Glutamatergic neuron (in vitro differentiated cells): ENCODE measurements around the gene ZNF181. TPM values are rescaled to one million over a fixed set of nuclear protein-coding genes. Genes with fewer than 3 reads are reported as not detected.
A peak's percentile ranks its signal among the peaks of the same experiment; 100 is the strongest.

ENCODE experiments used
- DNase-seq: peaks from one replicate; pipeline ENCODE4 v3.0.0; 2022
- H3K27ac Mint-ChIP-seq: one replicate; pipeline ENCODE4 v1.8.0; 2020; ENCODE audit warnings: mild to moderate bottlenecking, mixed read lengths, inconsistent platforms; ENCODE audit not compliant: unreplicated experiment
- H3K27me3 Mint-ChIP-seq: one replicate; pipeline ENCODE4 v1.8.0; 2020; ENCODE audit warnings: mild to moderate bottlenecking, moderate library complexity, mixed read lengths, inconsistent platforms; ENCODE audit not compliant: unreplicated experiment
- H3K36me3 Mint-ChIP-seq: one replicate; pipeline ENCODE4 v1.8.0; 2020; ENCODE audit warnings: mild to moderate bottlenecking, mixed read lengths, inconsistent platforms; ENCODE audit not compliant: unreplicated experiment
- H3K4me1 Mint-ChIP-seq: one replicate; pipeline ENCODE4 v1.8.0; 2020; ENCODE audit warnings: mild to moderate bottlenecking, low read depth, mixed read lengths, inconsistent platforms; ENCODE audit not compliant: unreplicated experiment
- H3K4me3 Mint-ChIP-seq: one replicate; pipeline ENCODE4 v1.8.0; 2020; ENCODE audit warnings: mild to moderate bottlenecking, mixed read lengths, inconsistent platforms; ENCODE audit not compliant: unreplicated experiment
- H3K9me3 Mint-ChIP-seq: one replicate; pipeline ENCODE4 v1.8.0; 2020; ENCODE audit warnings: mild to moderate bottlenecking, moderate library complexity, mixed read lengths, inconsistent platforms; ENCODE audit not compliant: unreplicated experiment
- CTCF ChIP-seq: fragments of 200-600 bp; sonication (generic); IDR thresholded peaks from one replicate; pipeline ENCODE4 v1.5.0; 2021; ENCODE audit not compliant: partially characterized antibody, unreplicated experiment
- total RNA-seq: library from RNA; stranded (reverse); fragmentation: NEBNext Ultra II Directional; extraction: Animal tissue kit (Norgen Biotek cat#: 25700); gene quantifications from one replicate; pipeline ENCODE4 v1.2.1, GENCODE V29; 2021; ENCODE audit not compliant: unreplicated experiment

The ZNF181 gene
- total RNA-seq, 1 donor from 2014 or later: 11.4 TPM

GRCh38 chr19:34713262-34713637, 20.8 kb upstream of the ZNF181 start:
- no peak for TF ChIP-seq CTCF
- peaks cover 15% of the 10 kb centered on the region for H3K9me3 Mint-ChIP-seq
- H3K36me3 Mint-ChIP-seq: peaks cover 6% of the 10 kb centered on the region
- DNase-seq: no peak
- no peaks in the 10 kb centered on the region for H3K27me3 Mint-ChIP-seq
- no peaks in the 10 kb centered on the region for H3K4me1 Mint-ChIP-seq
- no peak overlapping the region for H3K4me3 Mint-ChIP-seq
- H3K27ac Mint-ChIP-seq: no peak overlapping the region

- H3K4me3 Mint-ChIP-seq: no peak overlapping the region
- no peak for DNase-seq
- H3K4me1 Mint-ChIP-seq: no peaks in the 10 kb centered on the region
- TF ChIP-seq CTCF: no peak
- no peak overlapping the region for H3K27ac Mint-ChIP-seq
- H3K36me3 Mint-ChIP-seq: peaks cover 6% of the 10 kb centered on the region
- no peaks in the 10 kb centered on the region for H3K27me3 Mint-ChIP-seq
- peaks cover 14% of the 10 kb centered on the region for H3K9me3 Mint-ChIP-seq
Observed at GRCh38 chr19:34715357-34715756, 18.7 kb upstream of the ZNF181 start.

GRCh38 chr19:34722353-34722752, 11.7 kb upstream of the ZNF181 start:
- H3K4me3 Mint-ChIP-seq: no peak overlapping the region
- no peak for TF ChIP-seq CTCF
- H3K4me1 Mint-ChIP-seq: no peaks in the 10 kb centered on the region
- peaks cover 3% of the 10 kb centered on the region for H3K9me3 Mint-ChIP-seq
- no peak overlapping the region for H3K27ac Mint-ChIP-seq
- H3K36me3 Mint-ChIP-seq: no peaks in the 10 kb centered on the region
- no peak for DNase-seq
- peaks cover 5% of the 10 kb centered on the region for H3K27me3 Mint-ChIP-seq

GRCh38 chr19:34725400-34725799, 8.6 kb upstream of the ZNF181 start:
- H3K4me1 Mint-ChIP-seq: no peaks in the 10 kb centered on the region
- no peak for TF ChIP-seq CTCF
- peaks cover 5% of the 10 kb centered on the region for H3K27me3 Mint-ChIP-seq
- H3K36me3 Mint-ChIP-seq: no peaks in the 10 kb centered on the region
- no peak overlapping the region for H3K27ac Mint-ChIP-seq
- no peak for DNase-seq
- H3K9me3 Mint-ChIP-seq: peaks cover 5% of the 10 kb centered on the region
- no peak overlapping the region for H3K4me3 Mint-ChIP-seq

- peaks cover 4% of the 10 kb centered on the region for H3K4me1 Mint-ChIP-seq
- H3K4me3 Mint-ChIP-seq: peak overlapping the region; percentile 5
- peaks cover 13% of the 10 kb centered on the region for H3K9me3 Mint-ChIP-seq
- TF ChIP-seq CTCF: no peak
- no peaks in the 10 kb centered on the region for H3K36me3 Mint-ChIP-seq
- H3K27me3 Mint-ChIP-seq: peaks cover 6% of the 10 kb centered on the region
- DNase-seq: no peak
- no peak overlapping the region for H3K27ac Mint-ChIP-seq
Observed at GRCh38 chr19:34731019-34731829, 2.8 kb upstream of the ZNF181 start.
